Epithelial cell of prostate (primary cell): ENCODE results near the gene CSF2.

Experiments used
- DNase-seq: peaks from one replicate; pipeline ENCODE4 v3.0.0-alpha.2; 2011; ENCODE audit warnings: low read depth, low spot score
- H3K27ac ChIP-seq: fragments of 450-650 bp; 2 replicates; pipeline ENCODE4 v1.5.1; 2017; ENCODE audit warnings: mild to moderate bottlenecking

CSF2 gene

GRCh38 chr5:132054031-132054696 is 19.4 kb upstream of the CSF2 start:
- H3K27ac ChIP-seq: no peak overlapping the region
- DNase-seq: no peak

- DNase-seq: no peak
- no peak overlapping the region for H3K27ac ChIP-seq
These were observed 18.7 kb upstream of the CSF2 start for GRCh38 chr5:132054697-132055440.

GRCh38 chr5:132055441-132055807 is 18.2 kb upstream of the CSF2 start:
- no peak for DNase-seq
- H3K27ac ChIP-seq: no peak overlapping the region

GRCh38 chr5:132055808-132056609 is 17.6 kb upstream of the CSF2 start:
- no peak for DNase-seq
- H3K27ac ChIP-seq: no peak overlapping the region

GRCh38 chr5:132056610-132057497 is 16.7 kb upstream of the CSF2 start:
- DNase-seq: no peak
- H3K27ac ChIP-seq: no peak overlapping the region

GRCh38 chr5:132057498-132058255 is 15.9 kb upstream of the CSF2 start:
- H3K27ac ChIP-seq: no peak overlapping the region
- DNase-seq: no peak

GRCh38 chr5:132058646-132059042 is 14.9 kb upstream of the CSF2 start:
- no peak overlapping the region for H3K27ac ChIP-seq

GRCh38 chr5:132059043-132059695 is 14.4 kb upstream of the CSF2 start:
- no peak overlapping the region for H3K27ac ChIP-seq
- DNase-seq: no peak

More at GRCh38 chr5:132058646-132059042, 14.9 kb upstream of the CSF2 start:
- DNase-seq: no peak

- no peak overlapping the region for H3K27ac ChIP-seq
- no peak for DNase-seq
These were observed 13.7 kb upstream of the CSF2 start for GRCh38 chr5:132059696-132060500.

- H3K27ac ChIP-seq: no peak within 1 kb of the TSS
- DNase-seq: no peak
These were observed 13.0 kb upstream of the CSF2 start, which contains the start of gene IL3 for GRCh38 chr5:132060501-132061161. TSS of gene IL3 (plus strand) at chr5:132060655. CDS start at chr5:132060707, 52 bp downstream.

- no peak overlapping the region for H3K27ac ChIP-seq
- DNase-seq: no peak
These were observed 10.3 kb upstream of the CSF2 start for GRCh38 chr5:132063090-132063911.

- no peak for DNase-seq
- no peak overlapping the region for H3K27ac ChIP-seq
These were observed 9.4 kb upstream of the CSF2 start for GRCh38 chr5:132064140-132064539.

GRCh38 chr5:132064738-132065331 is 8.8 kb upstream of the CSF2 start:
- H3K27ac ChIP-seq: no peak overlapping the region
- no peak for DNase-seq

- no peak overlapping the region for H3K27ac ChIP-seq
- no peak for DNase-seq
These were observed 8.1 kb upstream of the CSF2 start for GRCh38 chr5:132065351-132065937.

GRCh38 chr5:132065951-132066701 is 7.5 kb upstream of the CSF2 start:
- H3K27ac ChIP-seq: no peak overlapping the region
- DNase-seq: no peak
